HepG2 (cell line): ENCODE data around the gene PIEZO2. TPM values are rescaled to one million over a fixed set of nuclear protein-coding genes. Genes with fewer than 3 reads are reported as not detected.

ENCODE experiments used
- ATAC-seq: fragments of 200-7000 bp; cut with Tn5 transposase; 3 replicates; pipeline ENCODE4 v1.9.1; 2020; ENCODE audit warnings: mild to moderate bottlenecking, moderate library complexity
- BruUV-seq: library from RNA; stranded (reverse); fragments of 400-500 nt; replicated peaks from 2 replicates; lab custom pipeline; 2021; lab: Mats Ljungman, UMichigan
- CTCF ChIA-PET: fragments of 300-600 bp; formaldehyde crosslinking; extraction: SDS; loops from one replicate; lab custom pipeline; 2021; ENCODE audit warnings: low total read pairs, inconsistent platforms, low intra/inter-chr PET ratio; lab: Yijun Ruan, JAX
- POLR2A ChIA-PET: fragments of 350-600 bp; sonication (Branson Sonifier 250); formaldehyde crosslinking; loops from one replicate; lab custom pipeline; 2020; ENCODE audit warnings: antibody characterized with exemption, inconsistent platforms; lab: Yijun Ruan, JAX
- DNase-seq: peaks from one replicate; pipeline ENCODE4 v3.0.0-alpha.2; 2015; ENCODE audit warnings: low spot score
- FAIRE-seq: peaks from 3 replicates; lab custom pipeline; 2011; peaks lifted over from hg19 to GRCh38; lab: Jason Lieb, UNC
- H2AFZ ChIP-seq: one replicate; pipeline ENCODE4 v1.6.1; 2011; ENCODE audit warnings: low read length, inconsistent platforms
- H3K27ac ChIP-seq: fragments of 300-600 bp; 3 replicates; pipeline ENCODE4 v1.8.0; 2011; ENCODE audit warnings: mixed run types, mild to moderate bottlenecking, mixed read lengths, low read length, inconsistent platforms; ENCODE audit not compliant: insufficient read depth; ENCODE audit errors: extremely low read length
- H3K27me3 ChIP-seq, 2 experiments: fragments of 200-600 bp in 1 of 2; 2 replicates in 1 of 2; 3 replicates in 1 of 2; pipeline versions ENCODE4 v1.6.0 to v1.8.0; 2011; ENCODE audit warnings: low read length in 2 of 2, mild to moderate bottlenecking in 2 of 2, moderate library complexity in 2 of 2, inconsistent platforms in 1 of 2; ENCODE audit not compliant: insufficient read depth in 2 of 2, control insufficient read depth in 1 of 2
- H3K36me3 ChIP-seq, 2 experiments: fragments of 200-600 bp in 1 of 2; replicated peaks in 1 of 2; 2 replicates in 1 of 2; 3 replicates in 1 of 2; pipeline versions ENCODE4 v1.5.1 to v1.8.0; 2011; ENCODE audit warnings: low read length in 2 of 2, inconsistent platforms in 1 of 2; ENCODE audit not compliant: insufficient read depth in 2 of 2, control insufficient read depth in 1 of 2
- H3K4me1 ChIP-seq: 2 replicates; pipeline ENCODE4 v1.5.1; 2012; ENCODE audit warnings: low read length, inconsistent platforms; ENCODE audit not compliant: insufficient read depth
- H3K4me2 ChIP-seq: 2 replicates; pipeline ENCODE4 v1.6.0; 2011; ENCODE audit warnings: low read depth, low read length, inconsistent platforms
- H3K4me3 ChIP-seq, 3 experiments: fragments of 200-600 bp in 1 of 3; sonication (generic), shearing (Covaris generic) in 1 of 3; replicated peaks in 1 of 3; 2 replicates each; pipeline ENCODE4 v1.5.1; 2011 to 2016; ENCODE audit warnings: low read length in 3 of 3, inconsistent platforms in 2 of 3, low read depth in 2 of 3, mild to moderate bottlenecking in 2 of 3, control low read depth in 1 of 3, mixed read lengths in 1 of 3; ENCODE audit not compliant: insufficient read depth in 1 of 3
- H3K79me2 ChIP-seq: one replicate; pipeline ENCODE4 v1.6.1; 2011; ENCODE audit warnings: low read length, inconsistent platforms; ENCODE audit not compliant: insufficient read depth
- H3K9ac ChIP-seq: 2 replicates; pipeline ENCODE4 v1.6.0; 2011; ENCODE audit warnings: mild to moderate bottlenecking, low read depth, low read length, inconsistent platforms; ENCODE audit not compliant: insufficient read depth
- H3K9me3 ChIP-seq: 2 replicates; pipeline ENCODE4 v1.5.1; 2012; ENCODE audit warnings: mild to moderate bottlenecking, low read length
- H4K20me1 ChIP-seq: 2 replicates; pipeline ENCODE4 v1.6.0; 2011; ENCODE audit warnings: inconsistent platforms, mild to moderate bottlenecking, low read length, moderate library complexity; ENCODE audit not compliant: insufficient read depth
- KLF6 ChIP-seq: IDR thresholded peaks from 2 replicates; pipeline ENCODE4 v1.8.0; 2016; ENCODE audit warnings: missing biosample characterization, missing genetic modification reagents
- MAZ ChIP-seq, 2 experiments: sonication (generic) in 1 of 2; formaldehyde crosslinking in 1 of 2; IDR thresholded peaks; 2 replicates each; pipeline versions ENCODE4 v1.5.0 to v1.6.1; 2012 to 2020; ENCODE audit warnings: low read depth in 2 of 2, mild to moderate bottlenecking in 2 of 2, borderline replicate concordance in 1 of 2, improper control_type of control experiment in 1 of 2, low read length in 1 of 2, missing genetic modification reagents in 1 of 2, moderate library complexity in 1 of 2
- MEF2D ChIP-seq: sonication (generic); formaldehyde crosslinking; IDR thresholded peaks from 2 replicates; pipeline ENCODE4 v1.5.1; 2020; ENCODE audit warnings: mild to moderate bottlenecking, missing genetic modification reagents
- NRL ChIP-seq: sonication (generic); formaldehyde crosslinking; IDR thresholded peaks from 2 replicates; pipeline ENCODE4 v1.5.0; 2020; ENCODE audit warnings: missing genetic modification reagents, mild to moderate bottlenecking, moderate library complexity, borderline replicate concordance
- ZBTB10 ChIP-seq: sonication (generic); formaldehyde crosslinking; IDR thresholded peaks from 2 replicates; pipeline ENCODE4 v1.4.0; 2020; ENCODE audit warnings: missing genetic modification reagents, borderline replicate concordance
- ZNF598 ChIP-seq: sonication (generic); formaldehyde crosslinking; IDR thresholded peaks from 2 replicates; pipeline ENCODE4 v1.5.1; 2020; ENCODE audit warnings: mild to moderate bottlenecking, missing genetic modification reagents, borderline replicate concordance
- WGBS: methylation state at CpG from one replicate; pipeline ENCODE4 v1.1.6; 2017; ENCODE audit warnings: low lambda C conversion rate; 5-methylcytosine and 5-hydroxymethylcytosine counted together
- in situ Hi-C: cut with HindIII; loops from 2 replicates; pipeline ENCODE4 v1.10.0; 2017; ENCODE audit warnings: low pct_unique_long_range_greater_than_20kb; ENCODE audit not compliant: extremely low pct_ligation_motif_present
- intact Hi-C: fragments of 100-400 bp; cut with micrococcal nuclease; formaldehyde crosslinking; loops from one replicate; pipeline ENCODE4 v1.10.0; 2022; ENCODE audit not compliant: unreplicated experiment
- polyA plus RNA-seq, 8 experiments: library from polyadenylated mRNA; depleted of rRNA in 3 of 8; stranded (reverse) in 7 of 8; unstranded in 1 of 8; fragments of >200 nt; fragmentation: Illumina TruSeq in 4 of 8; extraction: Trizol in 4 of 8; gene quantifications; 2 replicates each; pipeline versions ENCODE4 v1.2.1 to v1.2.3, GENCODE V29; 2011 to 2016; ENCODE audit warnings: low read depth in 4 of 8, missing spikeins in 1 of 8, mixed read lengths in 1 of 8; ENCODE audit not compliant: insufficient read depth in 1 of 8
- total RNA-seq, 5 experiments: library from RNA; depleted of rRNA; stranded (reverse); fragments of >200 nt; fragmentation: Illumina TruSeq; extraction: Trizol; gene quantifications; 2 replicates each; pipeline ENCODE4 v1.2.3, GENCODE V29; 2016; ENCODE audit warnings: low read depth in 1 of 5

PIEZO2 gene
- total and polyA plus RNA-seq, 2 of the 13 experiments (the other 11 are each of a cell fraction or from before 2014, with no cell fraction given) = 15.2 to 27.2 TPM

- DNase-seq (no peak), ATAC-seq (no peak), FAIRE-seq (no peak)
- H3K27ac ChIP-seq = no peak overlapping the region
- no peaks in the 10 kb centered on the region for H3K27me3 ChIP-seq
- in situ Hi-C loops (no loop called here), intact Hi-C loops (no loop called here)
- H3K4me1 ChIP-seq = peaks cover 5% of the 10 kb centered on the region; the same call in 1 of the 2 replicates
- no peaks in the 10 kb centered on the region for H4K20me1 ChIP-seq
- H2AFZ ChIP-seq = no peak overlapping the region
- CTCF ChIA-PET = no interaction called here
- H3K36me3 ChIP-seq = no peaks in the 10 kb centered on the region
- WGBS = 87% methylated on average over 5 of the region's 6 CpGs
- no peak for TF ChIP-seq ZNF598 (CRISPR knock-in tag)
- TF ChIP-seq ZBTB10 = no peak
- no peak for TF ChIP-seq KLF6 (CRISPR knock-in tag)
- no peak for TF ChIP-seq NRL (CRISPR knock-in tag)
- TF ChIP-seq MAZ (IDR thresholded peaks at IDR 0.05; ENCODE audit: borderline replicate concordance, low read depth, low read length) = no peak
- no peak for TF ChIP-seq MAZ (CRISPR knock-in tag; IDR thresholded peaks at IDR 0.05; ENCODE audit: low read depth)
- TF ChIP-seq MEF2D = no peak
- H3K4me3 ChIP-seq = no peak overlapping the region
- no peaks in the 10 kb centered on the region for H3K79me2 ChIP-seq
- BruUV-seq = no TSS peak
- H3K4me2 ChIP-seq = no peak overlapping the region
- no peak overlapping the region for H3K9ac ChIP-seq
- POLR2A ChIA-PET = no interaction called here
- no peaks in the 10 kb centered on the region for H3K9me3 ChIP-seq
These were observed 53.6 kb downstream of the PIEZO2 start for GRCh38 chr18:11095674-11096293.
